Breast epithelium (tissue), 3 donors: ENCODE results near the gene PPARG.

Experiments
- CTCF ChIP-seq, 3 donors: fragments of 450-650 bp; IDR thresholded peaks; one replicate each; pipeline ENCODE4 v1.5.1; 2016 to 2017; ENCODE audit warnings: antibody characterized with exemption in 3 of 3, mild to moderate bottlenecking in 3 of 3, moderate library complexity in 3 of 3
- POLR2A ChIP-seq: fragments of 450-650 bp; IDR thresholded peaks from one replicate; pipeline ENCODE4 v1.6.1; 2016; ENCODE audit warnings: antibody characterized with exemption, mild to moderate bottlenecking, moderate library complexity
- POLR2AphosphoS5 ChIP-seq, 3 donors: sonication (generic); formaldehyde crosslinking; IDR thresholded peaks; one replicate each; pipeline ENCODE4 v1.6.1; 2017; ENCODE audit warnings: antibody characterized with exemption in 3 of 3

- TF ChIP-seq CTCF (IDR thresholded peaks at IDR 0.05) (no peak), POLR2A (no peak), POLR2AphosphoS5 (IDR thresholded peaks at IDR 0.05) (no peak)
Observed at GRCh38 chr3:12287727-12288181, 1.1 kb upstream of the PPARG start.
